OCI-LY3 (cell line): ENCODE results near the gene HS6ST2.

Experiments used
- H2AFZ ChIP-seq: fragments of 200-600, 300-600 bp; shearing (Covaris generic); 2 replicates; pipeline ENCODE4 v1.6.0; 2014; ENCODE audit warnings: antibody characterized with exemption, low read depth, low read length
- H3K27ac ChIP-seq: fragments of 200-600, 300-600 bp; sonication (generic); 2 replicates; pipeline ENCODE4 v1.5.1; 2014; ENCODE audit warnings: mild to moderate bottlenecking, low read length, moderate library complexity, mixed read lengths
- H3K27me3 ChIP-seq: fragments of 200-600, 300-600 bp; sonication (generic); 2 replicates; pipeline ENCODE4 v1.6.1; 2014; ENCODE audit warnings: low read depth, low read length, mixed read lengths
- H3K36me3 ChIP-seq: fragments of 200-600, 300-600 bp; sonication (generic); replicated peaks from 2 replicates; pipeline ENCODE3; 2014; ENCODE audit warnings: low read depth, low read length, mixed read lengths
- H3K4me1 ChIP-seq: fragments of 300-600, 200-600 bp; sonication (generic); 2 replicates; pipeline ENCODE4 v1.6.1; 2014; ENCODE audit warnings: low read length, mixed read lengths
- H3K4me2 ChIP-seq: fragments of 200-600, 300-600 bp; sonication (generic); 2 replicates; pipeline ENCODE4 v1.6.1; 2014; ENCODE audit warnings: low read length, mixed read lengths
- H3K4me3 ChIP-seq: fragments of 300-600, 200-600 bp; sonication (generic); 2 replicates; pipeline ENCODE4 v1.5.1; 2014; ENCODE audit warnings: antibody characterized with exemption, mild to moderate bottlenecking, low read length, moderate library complexity
- H3K79me2 ChIP-seq: fragments of 300-600, 200-600 bp; shearing (Covaris generic); 2 replicates; pipeline ENCODE4 v1.6.1; 2014; ENCODE audit warnings: mild to moderate bottlenecking, low read length, mixed read lengths
- H3K9ac ChIP-seq: fragments of 300-600, 200-600 bp; shearing (Covaris generic); 2 replicates; pipeline ENCODE4 v1.6.0; 2014; ENCODE audit warnings: mild to moderate bottlenecking, low read length, moderate library complexity
- H3K9me3 ChIP-seq: fragments of 200-600, 300-600 bp; shearing (Covaris generic); 2 replicates; pipeline ENCODE4 v1.6.1; 2014; ENCODE audit warnings: low read length, mixed read lengths; ENCODE audit not compliant: insufficient read depth
- H4K20me1 ChIP-seq: fragments of 200-600, 300-600 bp; sonication (generic); 2 replicates; pipeline ENCODE4 v1.6.1; 2016; ENCODE audit warnings: low read length, mixed read lengths; ENCODE audit not compliant: insufficient read depth
- EZH2phosphoT487 ChIP-seq: fragments of 200-600 bp; shearing (Covaris generic); IDR thresholded peaks from 2 replicates; pipeline ENCODE4 v1.6.1; 2018; ENCODE audit warnings: antibody characterized with exemption, mixed run types, low read depth
- TF ChIP-seq, protein P1 (sequence below): fragments of 200-600, 300-600 bp; sonication (generic); IDR thresholded peaks from 2 replicates; pipeline ENCODE4 v1.5.1; 2014; ENCODE audit warnings: antibody characterized with exemption, low read length, low read depth

Gene HS6ST2

GRCh38 chrX:132744470-132744869 is 214.0 kb downstream of the HS6ST2 start:
- no peaks in the 10 kb centered on the region for H3K27me3 ChIP-seq
- H3K4me2 ChIP-seq: no peak overlapping the region
- no peaks in the 10 kb centered on the region for H3K36me3 ChIP-seq
- TF ChIP-seq, protein P1, sequence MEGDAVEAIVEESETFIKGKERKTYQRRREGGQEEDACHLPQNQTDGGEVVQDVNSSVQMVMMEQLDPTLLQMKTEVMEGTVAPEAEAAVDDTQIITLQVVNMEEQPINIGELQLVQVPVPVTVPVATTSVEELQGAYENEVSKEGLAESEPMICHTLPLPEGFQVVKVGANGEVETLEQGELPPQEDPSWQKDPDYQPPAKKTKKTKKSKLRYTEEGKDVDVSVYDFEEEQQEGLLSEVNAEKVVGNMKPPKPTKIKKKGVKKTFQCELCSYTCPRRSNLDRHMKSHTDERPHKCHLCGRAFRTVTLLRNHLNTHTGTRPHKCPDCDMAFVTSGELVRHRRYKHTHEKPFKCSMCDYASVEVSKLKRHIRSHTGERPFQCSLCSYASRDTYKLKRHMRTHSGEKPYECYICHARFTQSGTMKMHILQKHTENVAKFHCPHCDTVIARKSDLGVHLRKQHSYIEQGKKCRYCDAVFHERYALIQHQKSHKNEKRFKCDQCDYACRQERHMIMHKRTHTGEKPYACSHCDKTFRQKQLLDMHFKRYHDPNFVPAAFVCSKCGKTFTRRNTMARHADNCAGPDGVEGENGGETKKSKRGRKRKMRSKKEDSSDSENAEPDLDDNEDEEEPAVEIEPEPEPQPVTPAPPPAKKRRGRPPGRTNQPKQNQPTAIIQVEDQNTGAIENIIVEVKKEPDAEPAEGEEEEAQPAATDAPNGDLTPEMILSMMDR: no peak
- TF ChIP-seq EZH2phosphoT487: no peak
- no peaks in the 10 kb centered on the region for H3K79me2 ChIP-seq
- H3K9ac ChIP-seq: no peak overlapping the region
- H3K4me1 ChIP-seq: peaks cover 53% of the 10 kb centered on the region
- H2AFZ ChIP-seq: no peak overlapping the region
- peak overlapping the region; percentile 74 for H3K27ac ChIP-seq
- no peaks in the 10 kb centered on the region for H3K9me3 ChIP-seq
- no peaks in the 10 kb centered on the region for H4K20me1 ChIP-seq
- no peak overlapping the region for H3K4me3 ChIP-seq

DNA sequence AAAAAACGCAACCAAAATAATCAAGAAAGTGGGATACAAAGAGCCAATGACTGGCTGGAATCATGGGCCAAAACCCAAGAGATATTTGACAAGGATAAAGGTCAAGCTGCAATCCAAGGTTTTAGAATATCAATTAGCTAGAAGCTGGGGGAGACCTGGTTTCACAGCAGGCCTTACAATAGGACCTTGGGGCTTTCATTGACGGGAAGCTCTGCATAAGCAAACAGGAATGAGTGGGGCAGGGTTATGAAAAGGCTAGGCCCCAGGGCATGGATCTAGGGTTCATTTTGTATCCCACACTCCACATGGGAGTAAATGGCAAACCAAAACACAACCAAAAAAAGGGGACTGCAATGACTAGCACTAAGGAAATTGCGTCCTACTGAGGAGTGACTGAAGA is 215.3 kb downstream of the HS6ST2 start:
- Histone ChIP-seq H3K27me3 (no peaks in the 10 kb centered on the region), H3K36me3 (no peaks in the 10 kb centered on the region), H3K9me3 (no peaks in the 10 kb centered on the region), H3K27ac (no peak overlapping the region), H3K4me3 (no peak overlapping the region), H3K79me2 (no peaks in the 10 kb centered on the region), H3K4me1 (peaks cover 53% of the 10 kb centered on the region), H4K20me1 (no peaks in the 10 kb centered on the region), H3K4me2 (no peak overlapping the region), H2AFZ (no peak overlapping the region), H3K9ac (no peak overlapping the region)
- no peak for TF ChIP-seq EZH2phosphoT487
- TF ChIP-seq, protein P1: no peak

DNA sequence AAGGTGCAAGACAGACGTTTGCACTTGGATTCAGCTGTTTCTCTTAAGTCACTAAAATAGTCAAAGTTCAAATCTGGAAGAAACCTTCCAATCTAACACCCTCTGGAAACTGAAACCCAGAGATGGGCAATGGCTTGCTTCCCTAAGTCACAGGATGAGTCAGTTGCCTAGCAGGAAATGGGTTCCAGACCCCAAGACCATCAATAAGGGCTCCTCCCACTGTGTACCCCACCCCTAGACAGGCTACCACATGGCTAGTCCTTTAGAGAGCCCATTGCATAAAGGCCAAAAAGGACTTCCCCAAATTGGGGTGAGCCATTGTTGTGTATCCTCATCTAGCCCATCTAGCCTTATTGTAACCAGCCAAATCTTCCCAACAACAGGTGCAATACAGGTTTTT is 216.2 kb downstream of the HS6ST2 start:
- TF ChIP-seq EZH2phosphoT487: no peak
- TF ChIP-seq, protein P1: no peak
- Histone ChIP-seq H3K9me3 (no peaks in the 10 kb centered on the region), H3K4me2 (0 out of 2 replicates have a peak overlapping the region, but pooled peaks have one; percentile 9), H4K20me1 (no peaks in the 10 kb centered on the region), H3K4me1 (peaks cover 53% of the 10 kb centered on the region), H3K36me3 (no peaks in the 10 kb centered on the region), H3K27me3 (no peaks in the 10 kb centered on the region), H3K9ac (no peak overlapping the region), H2AFZ (peak overlapping the region; percentile 45; the same call in 1 of the 2 replicates), H3K4me3 (no peak overlapping the region), H3K79me2 (no peaks in the 10 kb centered on the region), H3K27ac (no peak overlapping the region)

DNA sequence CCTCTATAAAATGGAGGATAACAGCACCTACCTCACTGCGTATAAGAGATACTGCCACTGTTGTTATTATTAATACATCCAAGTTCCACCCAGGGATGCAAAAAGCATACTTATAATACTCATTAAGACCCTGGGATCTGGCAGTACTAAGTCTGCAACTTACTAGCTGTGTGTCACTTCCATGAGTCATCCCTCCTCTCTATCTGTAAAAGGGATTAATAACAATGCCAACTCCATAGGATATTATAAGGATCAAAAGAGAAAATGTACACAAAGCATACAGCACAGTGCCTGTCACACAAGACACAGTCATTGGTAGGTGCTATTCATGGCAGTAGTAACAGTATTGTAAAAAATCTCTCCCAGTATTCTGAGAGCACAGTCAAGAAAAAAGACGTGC is 216.7 kb downstream of the HS6ST2 start:
- Histone ChIP-seq H3K27me3 (no peaks in the 10 kb centered on the region), H3K36me3 (no peaks in the 10 kb centered on the region), H3K4me3 (no peak overlapping the region), H3K27ac (no peak overlapping the region), H3K4me2 (0 out of 2 replicates have a peak overlapping the region, but pooled peaks have one; percentile 9), H3K9ac (no peak overlapping the region), H4K20me1 (no peaks in the 10 kb centered on the region), H3K4me1 (peaks cover 48% of the 10 kb centered on the region), H3K79me2 (no peaks in the 10 kb centered on the region), H2AFZ (peak overlapping the region; percentile 45; the same call in 1 of the 2 replicates), H3K9me3 (no peaks in the 10 kb centered on the region)
- TF ChIP-seq EZH2phosphoT487: no peak
- TF ChIP-seq, protein P1: no peak
